Osteoblast (primary cell): ENCODE measurements around the gene CGREF1. TPM values are rescaled to one million over a fixed set of nuclear protein-coding genes. Genes with fewer than 3 reads are reported as not detected.

Experiments used
- DNase-seq: peaks from one replicate; pipeline ENCODE4 v3.0.0; 2011; ENCODE audit warnings: low spot score, mixed read lengths; ENCODE audit not compliant: insufficient read length; ENCODE audit errors: missing footprints
- H2AFZ ChIP-seq: 2 replicates; pipeline ENCODE4 v1.6.0; 2011; ENCODE audit warnings: mild to moderate bottlenecking, low read length
- H3K27ac ChIP-seq: 2 replicates; pipeline ENCODE4 v1.5.1; 2011; ENCODE audit warnings: mild to moderate bottlenecking, low read depth, low read length, moderate library complexity
- H3K27me3 ChIP-seq: 2 replicates; pipeline ENCODE4 v1.6.0; 2012; ENCODE audit warnings: mild to moderate bottlenecking, control low read depth, inconsistent platforms, low read length, moderate library complexity; ENCODE audit not compliant: insufficient read depth
- H3K36me3 ChIP-seq: 2 replicates; pipeline ENCODE4 v1.5.1; 2011; ENCODE audit warnings: mild to moderate bottlenecking, low read length, control low read depth, moderate library complexity; ENCODE audit not compliant: insufficient read depth
- H3K4me1 ChIP-seq: 2 replicates; pipeline ENCODE4 v1.5.1; 2011; ENCODE audit warnings: mild to moderate bottlenecking, low read length, control low read depth, moderate library complexity; ENCODE audit not compliant: insufficient read depth
- H3K4me2 ChIP-seq: 2 replicates; pipeline ENCODE4 v1.6.0; 2011; ENCODE audit warnings: mild to moderate bottlenecking, low read length; ENCODE audit not compliant: insufficient read depth
- H3K4me3 ChIP-seq: fragments of 200-600 bp; sonication (generic); 3 replicates; pipeline ENCODE4 v1.5.1; 2012; ENCODE audit warnings: mild to moderate bottlenecking, low read length, inconsistent platforms; ENCODE audit not compliant: insufficient read depth
- H3K79me2 ChIP-seq: 2 replicates; pipeline ENCODE4 v1.6.0; 2012; ENCODE audit warnings: mild to moderate bottlenecking, low read length, control low read depth, inconsistent platforms; ENCODE audit not compliant: insufficient read depth
- H3K9me3 ChIP-seq: 2 replicates; pipeline ENCODE4 v1.5.1; 2011; ENCODE audit warnings: low read depth, low read length, control low read depth
- H4K20me1 ChIP-seq: 2 replicates; pipeline ENCODE4 v1.6.0; 2012; ENCODE audit warnings: mild to moderate bottlenecking, low read length, control low read depth; ENCODE audit not compliant: insufficient read depth
- CTCF ChIP-seq: IDR thresholded peaks from 2 replicates; pipeline ENCODE4 v1.5.1; 2011; ENCODE audit warnings: mild to moderate bottlenecking, low read depth, low read length, moderate library complexity; ENCODE audit errors: extremely low read depth
- total RNA-seq: library from RNA; depleted of rRNA; stranded (reverse); fragments of >200 nt; gene quantifications from 2 replicates; pipeline ENCODE4 v1.2.3, GENCODE V29; 2012

Gene CGREF1
- total RNA-seq, 1 donor = 14.5 TPM

GRCh38 chr2:27089111-27089954, 29.6 kb downstream of the CGREF1 start:
- no peak overlapping the region for H3K4me3 ChIP-seq
- H3K9me3 ChIP-seq = no peaks in the 10 kb centered on the region
- H3K27ac ChIP-seq = no peak overlapping the region
- H3K36me3 ChIP-seq = peaks cover 3% of the 10 kb centered on the region
- no peak overlapping the region for H3K4me2 ChIP-seq
- H3K4me1 ChIP-seq = peaks cover 4% of the 10 kb centered on the region
- H2AFZ ChIP-seq = no peak overlapping the region
- H3K27me3 ChIP-seq = no peaks in the 10 kb centered on the region
- H4K20me1 ChIP-seq = no peaks in the 10 kb centered on the region
- no peak for DNase-seq
- H3K79me2 ChIP-seq = no peaks in the 10 kb centered on the region
- no peak for TF ChIP-seq CTCF

- Histone ChIP-seq H3K36me3 (peaks cover 4% of the 10 kb centered on the region), H3K79me2 (no peaks in the 10 kb centered on the region), H4K20me1 (peaks cover 3% of the 10 kb centered on the region), H3K4me3 (no peak overlapping the region), H3K27ac (no peak overlapping the region), H3K4me1 (peaks cover 4% of the 10 kb centered on the region), H2AFZ (no peak overlapping the region), H3K27me3 (no peaks in the 10 kb centered on the region), H3K4me2 (no peak overlapping the region), H3K9me3 (no peaks in the 10 kb centered on the region)
- DNase-seq = peak; percentile 78
- no peak for TF ChIP-seq CTCF
These were observed 30.3 kb downstream of the CGREF1 start for GRCh38 chr2:27088634-27089033.

GRCh38 chr2:27087823-27088410, 31.0 kb downstream of the CGREF1 start:
- Histone ChIP-seq H3K36me3 (peaks cover 12% of the 10 kb centered on the region), H2AFZ (no peak overlapping the region), H3K4me1 (peaks cover 4% of the 10 kb centered on the region), H3K27ac (no peak overlapping the region), H3K4me3 (no peak overlapping the region), H3K9me3 (no peaks in the 10 kb centered on the region), H3K4me2 (no peak overlapping the region), H3K79me2 (no peaks in the 10 kb centered on the region), H4K20me1 (peaks cover 10% of the 10 kb centered on the region), H3K27me3 (no peaks in the 10 kb centered on the region)
- TF ChIP-seq CTCF = no peak
- DNase-seq = no peak
